OCI-M2 (cell line): ENCODE measurements around the gene CDIP1.

Source experiments
- DNase-seq: peaks from one replicate; lab custom pipeline; 2025; ENCODE audit not compliant: unreplicated experiment; lab: John Stamatoyannopoulos, UW

CDIP1 gene

GRCh38 chr16:4539716-4540284, 1.2 kb upstream of the CDIP1 start:
- no peak for DNase-seq

- no peak for DNase-seq
These were observed 913 bp downstream of the CDIP1 start for GRCh38 chr16:4537376-4538343.

GRCh38 chr16:4536391-4537106, 2.0 kb downstream of the CDIP1 start:
- no peak for DNase-seq

GRCh38 chr16:4535627-4536108, 2.9 kb downstream of the CDIP1 start:
- DNase-seq = no peak

- DNase-seq = no peak
These were observed 4.3 kb downstream of the CDIP1 start for GRCh38 chr16:4534151-4534790.

GRCh38 chr16:4533490-4533889, 5.1 kb downstream of the CDIP1 start:
- DNase-seq = no peak

- DNase-seq = no peak
These were observed 6.3 kb downstream of the CDIP1 start for GRCh38 chr16:4532238-4532637.

- DNase-seq = no peak
These were observed 6.8 kb downstream of the CDIP1 start for GRCh38 chr16:4531811-4532210.

GRCh38 chr16:4529085-4530060, 9.2 kb downstream of the CDIP1 start:
- no peak for DNase-seq

GRCh38 chr16:4525634-4526277, 12.8 kb downstream of the CDIP1 start:
- DNase-seq = no peak

- no peak for DNase-seq
These were observed 13.5 kb downstream of the CDIP1 start for GRCh38 chr16:4525069-4525468.

- no peak for DNase-seq
These were observed 14.0 kb downstream of the CDIP1 start for GRCh38 chr16:4524571-4524970.

- DNase-seq = no peak
These were observed 14.9 kb downstream of the CDIP1 start for GRCh38 chr16:4523686-4524085.

- no peak for DNase-seq
These were observed 16.5 kb downstream of the CDIP1 start for GRCh38 chr16:4522051-4522581.

GRCh38 chr16:4520913-4521312, 17.7 kb downstream of the CDIP1 start:
- no peak for DNase-seq

GRCh38 chr16:4519274-4520058, 19.1 kb downstream of the CDIP1 start:
- DNase-seq = no peak

- DNase-seq = no peak
These were observed 20.5 kb downstream of the CDIP1 start for GRCh38 chr16:4517812-4518680.
